ENCODE data around the gene STAT3. TPM values are rescaled to one million over a fixed set of nuclear protein-coding genes. Genes with fewer than 3 reads are reported as not detected.

The STAT3 gene
- total and polyA plus RNA-seq, 2 of the 13 experiments (the other 11 are each of a cell fraction or from before 2014, with no cell fraction given), result 61.8 to 62.4 TPM

DNA sequence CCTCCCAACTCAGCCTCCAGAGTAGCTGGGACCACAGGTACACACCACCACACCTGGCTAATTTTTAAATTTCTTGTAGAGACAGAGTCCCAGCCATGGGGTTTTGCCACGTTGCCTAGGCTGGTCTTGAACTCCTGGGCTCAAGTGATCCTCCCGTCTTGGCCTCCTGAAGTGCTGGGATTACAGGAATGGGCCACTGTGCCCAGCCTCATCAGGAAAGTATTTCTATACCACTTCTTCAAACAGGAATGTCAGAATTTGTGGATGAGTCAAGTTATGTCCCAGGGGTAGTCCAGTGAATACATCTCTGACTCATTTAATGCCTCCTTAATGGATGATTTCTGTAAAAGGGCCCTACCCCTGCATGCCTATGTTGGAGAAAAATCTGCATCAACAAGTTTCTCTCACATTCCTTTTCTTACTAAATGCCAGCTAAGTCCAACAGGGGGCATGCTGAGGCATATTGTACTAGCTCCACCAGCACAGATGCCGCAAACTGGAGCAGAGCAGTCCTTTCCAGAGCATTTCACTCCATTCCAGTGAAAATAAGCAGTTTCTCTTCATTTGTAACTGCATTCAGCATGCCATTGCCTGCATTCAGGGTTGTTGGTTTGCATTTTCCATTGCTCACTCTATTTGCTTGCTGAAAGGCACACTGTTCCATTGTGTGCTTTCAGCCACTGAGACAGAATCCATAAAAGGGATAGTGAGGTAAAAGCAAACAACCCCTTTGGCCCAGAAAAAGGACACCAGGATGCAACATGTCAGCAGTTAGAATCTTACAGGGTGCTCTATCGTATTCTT, 40.1 kb upstream of the STAT3 start (continued):
- no peak for TF ChIP-seq E2F2 (CRISPR knock-in tag; IDR thresholded peaks at IDR 0.05; ENCODE audit: borderline replicate concordance)

- BruUV-seq (replicated peaks), result no TSS peak
- ChIA-PET CTCF (ENCODE audit: low intra/inter-chr PET ratio, low total read pairs) (no interaction called here), POLR2A (no interaction called here)
- Histone ChIP-seq H2AFZ (ENCODE audit: low read length) (no peak overlapping the region), H3K4me1 (ENCODE audit: insufficient read depth, low read length) (peaks cover 67% of the 10 kb centered on the region), H3K79me2 (ENCODE audit: insufficient read depth, low read length) (peaks cover 10% of the 10 kb centered on the region), H3K9ac (ENCODE audit: insufficient read depth, low read depth, low read length) (no peak overlapping the region), H3K27ac (ENCODE audit: extremely low read length, insufficient read depth, low read length) (no peak overlapping the region), H3K4me2 (ENCODE audit: low read depth, low read length) (no peak overlapping the region), H3K36me3 (replicated peaks in 1 of 2; ENCODE audit: control insufficient read depth in 1 of 2, insufficient read depth in 2 of 2, low read length in 2 of 2) (no peaks in the 10 kb centered on the region), H4K20me1 (ENCODE audit: insufficient read depth, low read length) (no peaks in the 10 kb centered on the region), H3K4me3 (replicated peaks in 1 of 3; ENCODE audit: insufficient read depth in 1 of 3, low read depth in 2 of 3, low read length in 3 of 3) (no peak overlapping the region), H3K9me3 (ENCODE audit: low read length) (no peaks in the 10 kb centered on the region), H3K27me3 (ENCODE audit: control insufficient read depth in 1 of 2, insufficient read depth in 2 of 2, low read length in 2 of 2) (no peaks in the 10 kb centered on the region; a peak in 1 of 5 replicates)
- WGBS (ENCODE audit: low lambda C conversion rate), result 58% methylated on average over 4 of the region's 4 CpGs
- in situ Hi-C loops (cut with HindIII; ENCODE audit: extremely low pct_ligation_motif_present, low pct_unique_long_range_greater_than_20kb), result loop anchor here (5.0 kb wide), 1 partner anchor 92 kb away; no protein-coding TSS in a partner anchor
- no peak for FAIRE-seq
- ATAC-seq, result no peak
- intact Hi-C loops (cut with micrococcal nuclease; ENCODE audit: unreplicated experiment), result loop anchor here (10.0 kb wide), 1 partner anchor 60 kb away; no protein-coding TSS in a partner anchor
- no peak for DNase-seq (ENCODE audit: low spot score)
- TF ChIP-seq U2AF1 (optimal IDR thresholded peaks at IDR 0.05; ENCODE audit: low read depth, low read length), result no peak
- no peak for TF ChIP-seq JDP2 (CRISPR knock-in tag; IDR thresholded peaks at IDR 0.05; ENCODE audit: borderline replicate concordance)
- no peak for TF ChIP-seq ZNF20 (CRISPR knock-in tag; IDR thresholded peaks at IDR 0.05)
- TF ChIP-seq ZFP36 (IDR thresholded peaks at IDR 0.05; ENCODE audit: borderline replicate concordance, low read depth, low read length, partially characterized antibody), result no peak
- TF ChIP-seq ISX (CRISPR knock-in tag; conservative IDR thresholded peaks at IDR 0.05), result no peak
- TF ChIP-seq, protein P1, sequence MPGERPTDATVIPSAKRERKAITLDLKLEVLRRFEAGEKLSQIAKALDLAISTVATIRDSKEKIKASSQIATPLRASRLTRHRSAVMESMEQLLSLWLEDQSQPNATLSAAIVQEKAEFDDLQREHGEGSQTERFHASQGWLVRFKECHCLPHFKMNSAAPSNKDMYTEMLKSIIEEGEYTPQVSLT (CRISPR knock-in tag; IDR thresholded peaks at IDR 0.05; ENCODE audit: borderline replicate concordance, low read depth), result no peak
- TF ChIP-seq HDAC1 (CRISPR knock-in tag; IDR thresholded peaks at IDR 0.05), result no peak
- no peak for TF ChIP-seq ZBTB7A (CRISPR knock-in tag; IDR thresholded peaks at IDR 0.05)
- no peak for TF ChIP-seq ATRX (CRISPR knock-in tag; IDR thresholded peaks at IDR 0.05; ENCODE audit: borderline replicate concordance)
- no peak for TF ChIP-seq ZNF761 (CRISPR knock-in tag; conservative IDR thresholded peaks at IDR 0.05)
- TF ChIP-seq SNAI1 (CRISPR knock-in tag; IDR thresholded peaks at IDR 0.05; ENCODE audit: borderline replicate concordance), result no peak
- no peak for TF ChIP-seq ESRRA (CRISPR knock-in tag; IDR thresholded peaks at IDR 0.05; ENCODE audit: low read depth)
- TF ChIP-seq GTF3A (CRISPR knock-in tag; conservative IDR thresholded peaks at IDR 0.05), result no peak
- TF ChIP-seq, protein P2, sequence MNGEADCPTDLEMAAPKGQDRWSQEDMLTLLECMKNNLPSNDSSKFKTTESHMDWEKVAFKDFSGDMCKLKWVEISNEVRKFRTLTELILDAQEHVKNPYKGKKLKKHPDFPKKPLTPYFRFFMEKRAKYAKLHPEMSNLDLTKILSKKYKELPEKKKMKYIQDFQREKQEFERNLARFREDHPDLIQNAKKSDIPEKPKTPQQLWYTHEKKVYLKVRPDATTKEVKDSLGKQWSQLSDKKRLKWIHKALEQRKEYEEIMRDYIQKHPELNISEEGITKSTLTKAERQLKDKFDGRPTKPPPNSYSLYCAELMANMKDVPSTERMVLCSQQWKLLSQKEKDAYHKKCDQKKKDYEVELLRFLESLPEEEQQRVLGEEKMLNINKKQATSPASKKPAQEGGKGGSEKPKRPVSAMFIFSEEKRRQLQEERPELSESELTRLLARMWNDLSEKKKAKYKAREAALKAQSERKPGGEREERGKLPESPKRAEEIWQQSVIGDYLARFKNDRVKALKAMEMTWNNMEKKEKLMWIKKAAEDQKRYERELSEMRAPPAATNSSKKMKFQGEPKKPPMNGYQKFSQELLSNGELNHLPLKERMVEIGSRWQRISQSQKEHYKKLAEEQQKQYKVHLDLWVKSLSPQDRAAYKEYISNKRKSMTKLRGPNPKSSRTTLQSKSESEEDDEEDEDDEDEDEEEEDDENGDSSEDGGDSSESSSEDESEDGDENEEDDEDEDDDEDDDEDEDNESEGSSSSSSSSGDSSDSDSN (CRISPR knock-in tag; IDR thresholded peaks at IDR 0.05), result no peak
- TF ChIP-seq TBP (CRISPR knock-in tag; IDR thresholded peaks at IDR 0.05), result no peak
- TF ChIP-seq IRF2 (CRISPR knock-in tag; IDR thresholded peaks at IDR 0.05), result no peak
Observed at GRCh38 chr17:42424991-42425610, 36.9 kb upstream of the STAT3 start.
